ENCODE results near the gene ALG5. TPM values are rescaled to one million over a fixed set of nuclear protein-coding genes. Genes with fewer than 3 reads are reported as not detected.

Gene ALG5
- total RNA-seq, 3 donors from 2014 or later, result 46.1 to 50.8 (median 49.3) TPM

GRCh38 chr13:37009692-37010091 is 10.6 kb upstream of the ALG5 start:
- H3K4me3 Mint-ChIP-seq, result no peak overlapping the region
- peaks cover 49% of the 10 kb centered on the region for H3K36me3 Mint-ChIP-seq (ENCODE audit: insufficient read depth)
- DNase-seq (no peak), ATAC-seq (no peak)
- no peaks in the 10 kb centered on the region for H3K27me3 Mint-ChIP-seq (ENCODE audit: low read depth)
- H3K9me3 Mint-ChIP-seq, result no peaks in the 10 kb centered on the region
- H3K4me1 Mint-ChIP-seq (ENCODE audit: low read depth), result peaks cover 7% of the 10 kb centered on the region

- Mint-ChIP-seq H3K9me3 (no peaks in the 10 kb centered on the region), H3K36me3 (ENCODE audit: insufficient read depth) (peaks cover 23% of the 10 kb centered on the region), H3K4me3 (peak overlapping the region; percentile 100), H3K4me1 (ENCODE audit: low read depth) (peaks cover 32% of the 10 kb centered on the region), H3K27me3 (ENCODE audit: low read depth) (no peaks in the 10 kb centered on the region)
- DNase-seq (no peak), ATAC-seq (no peak)
Measured at GRCh38 chr13:37001921-37002250, 2.7 kb upstream of the ALG5 start.

GRCh38 chr13:36998624-36999041 is 507 bp downstream of the ALG5 start:
- Mint-ChIP-seq H3K4me3 (peak overlapping the region; percentile 100), H3K4me1 (ENCODE audit: low read depth) (peaks cover 40% of the 10 kb centered on the region), H3K9me3 (no peaks in the 10 kb centered on the region), H3K27me3 (ENCODE audit: low read depth) (no peaks in the 10 kb centered on the region), H3K36me3 (ENCODE audit: insufficient read depth) (peaks cover 23% of the 10 kb centered on the region)
- peak; percentile 10 for DNase-seq
- peak in 1 of 2 donors; percentile 6 for ATAC-seq

GRCh38 chr13:36997716-36998427 is 1.3 kb downstream of the ALG5 start:
- ATAC-seq (no peak), DNase-seq (no peak)
- H3K27me3 Mint-ChIP-seq (ENCODE audit: low read depth), result no peaks in the 10 kb centered on the region
- H3K4me1 Mint-ChIP-seq (ENCODE audit: low read depth), result peaks cover 37% of the 10 kb centered on the region
- peaks cover 25% of the 10 kb centered on the region for H3K36me3 Mint-ChIP-seq (ENCODE audit: insufficient read depth)
- H3K9me3 Mint-ChIP-seq, result no peaks in the 10 kb centered on the region
- H3K4me3 Mint-ChIP-seq, result peak overlapping the region; percentile 100

GRCh38 chr13:36992362-36992761 is 6.8 kb downstream of the ALG5 start:
- Mint-ChIP-seq H3K27me3 (ENCODE audit: low read depth) (no peaks in the 10 kb centered on the region), H3K4me1 (ENCODE audit: low read depth) (peaks cover 13% of the 10 kb centered on the region), H3K4me3 (no peak overlapping the region), H3K36me3 (ENCODE audit: insufficient read depth) (peaks cover 58% of the 10 kb centered on the region), H3K9me3 (no peaks in the 10 kb centered on the region)
- ATAC-seq, result no peak
- no peak for DNase-seq

- H3K27me3 Mint-ChIP-seq (ENCODE audit: low read depth), result no peaks in the 10 kb centered on the region
- ATAC-seq (no peak), DNase-seq (no peak)
- H3K36me3 Mint-ChIP-seq (ENCODE audit: insufficient read depth), result peaks cover 48% of the 10 kb centered on the region
- no peaks in the 10 kb centered on the region for H3K4me1 Mint-ChIP-seq (ENCODE audit: low read depth)
- H3K9me3 Mint-ChIP-seq, result no peaks in the 10 kb centered on the region
- no peak overlapping the region for H3K4me3 Mint-ChIP-seq
Measured at GRCh38 chr13:36986462-36987240, 12.5 kb downstream of the ALG5 start.

GRCh38 chr13:36981156-36981743 is 17.9 kb downstream of the ALG5 start:
- Mint-ChIP-seq H3K36me3 (ENCODE audit: insufficient read depth) (peaks cover 23% of the 10 kb centered on the region), H3K27me3 (ENCODE audit: low read depth) (no peaks in the 10 kb centered on the region), H3K9me3 (no peaks in the 10 kb centered on the region), H3K4me3 (no peak overlapping the region), H3K4me1 (ENCODE audit: low read depth) (no peaks in the 10 kb centered on the region)
- ATAC-seq (no peak), DNase-seq (no peak)

- H3K4me3 Mint-ChIP-seq, result no peak overlapping the region
- H3K9me3 Mint-ChIP-seq, result peaks cover 4% of the 10 kb centered on the region
- H3K27me3 Mint-ChIP-seq (ENCODE audit: low read depth), result no peaks in the 10 kb centered on the region
- peaks cover 25% of the 10 kb centered on the region for H3K36me3 Mint-ChIP-seq (ENCODE audit: insufficient read depth)
- ATAC-seq, result no peak
- no peaks in the 10 kb centered on the region for H3K4me1 Mint-ChIP-seq (ENCODE audit: low read depth)
- DNase-seq, result no peak
Measured at GRCh38 chr13:36979361-36980050, 19.6 kb downstream of the ALG5 start.

GRCh38 chr13:36975172-36975571 is 24.0 kb downstream of the ALG5 start:
- ATAC-seq, result no peak
- H3K4me3 Mint-ChIP-seq, result no peak overlapping the region
- no peaks in the 10 kb centered on the region for H3K27me3 Mint-ChIP-seq (ENCODE audit: low read depth)

GRCh38 chr13:36973621-36974295 is 25.4 kb downstream of the ALG5 start:
- peaks cover 30% of the 10 kb centered on the region for H3K36me3 Mint-ChIP-seq (ENCODE audit: insufficient read depth)
- H3K4me3 Mint-ChIP-seq, result no peak overlapping the region
- H3K4me1 Mint-ChIP-seq (ENCODE audit: low read depth), result peaks cover 2% of the 10 kb centered on the region
- DNase-seq (no peak), ATAC-seq (no peak)
- H3K27me3 Mint-ChIP-seq (ENCODE audit: low read depth), result no peaks in the 10 kb centered on the region
- H3K9me3 Mint-ChIP-seq, result peaks cover 4% of the 10 kb centered on the region

More at GRCh38 chr13:36975172-36975571, 24.0 kb downstream of the ALG5 start:
- DNase-seq, result no peak
- Mint-ChIP-seq H3K4me1 (ENCODE audit: low read depth) (peaks cover 2% of the 10 kb centered on the region), H3K9me3 (peaks cover 4% of the 10 kb centered on the region), H3K36me3 (ENCODE audit: insufficient read depth) (peaks cover 27% of the 10 kb centered on the region)

- H3K4me1 Mint-ChIP-seq (ENCODE audit: low read depth), result peaks cover 2% of the 10 kb centered on the region
- H3K36me3 Mint-ChIP-seq (ENCODE audit: insufficient read depth), result peaks cover 36% of the 10 kb centered on the region
- ATAC-seq, result no peak
- peaks cover 4% of the 10 kb centered on the region for H3K9me3 Mint-ChIP-seq
- H3K27me3 Mint-ChIP-seq (ENCODE audit: low read depth), result no peaks in the 10 kb centered on the region
- DNase-seq, result no peak
- no peak overlapping the region for H3K4me3 Mint-ChIP-seq
Measured at GRCh38 chr13:36973009-36973408, 26.1 kb downstream of the ALG5 start.

GRCh38 chr13:36966404-36966803 is 32.7 kb downstream of the ALG5 start:
- peaks cover 45% of the 10 kb centered on the region for H3K36me3 Mint-ChIP-seq (ENCODE audit: insufficient read depth)

GRCh38 chr13:36965767-36966166 is 33.4 kb downstream of the ALG5 start:
- peaks cover 40% of the 10 kb centered on the region for H3K36me3 Mint-ChIP-seq (ENCODE audit: insufficient read depth)
- H3K27me3 Mint-ChIP-seq (ENCODE audit: low read depth), result no peaks in the 10 kb centered on the region
- no peak overlapping the region for H3K4me3 Mint-ChIP-seq
- ATAC-seq (no peak), DNase-seq (no peak)
- H3K4me1 Mint-ChIP-seq (ENCODE audit: low read depth), result no peaks in the 10 kb centered on the region
- H3K9me3 Mint-ChIP-seq, result no peaks in the 10 kb centered on the region

More at GRCh38 chr13:36966404-36966803, 32.7 kb downstream of the ALG5 start:
- Mint-ChIP-seq H3K4me1 (ENCODE audit: low read depth) (no peaks in the 10 kb centered on the region), H3K27me3 (ENCODE audit: low read depth) (no peaks in the 10 kb centered on the region), H3K4me3 (no peak overlapping the region), H3K9me3 (no peaks in the 10 kb centered on the region)
- ATAC-seq (no peak), DNase-seq (no peak)
